Mesenchymal stem cell (in vitro differentiated cells and primary cell): ENCODE data around the gene SLC1A7.

Experiments used
- DNase-seq: peaks from one replicate; pipeline ENCODE4 v3.0.0-alpha.2; 2013
- H2AFZ ChIP-seq: one replicate; pipeline ENCODE4 v1.6.1; 2013; ENCODE audit warnings: low read depth, mild to moderate bottlenecking, control low read depth, inconsistent platforms, low read length, moderate library complexity
- H2AK5ac ChIP-seq: 2 replicates; pipeline ENCODE4 v1.6.1; 2013; ENCODE audit warnings: low read length, moderate library complexity, mild to moderate bottlenecking, inconsistent platforms; ENCODE audit not compliant: severe bottlenecking
- H2BK120ac ChIP-seq: one replicate; pipeline ENCODE4 v1.6.1; 2013; ENCODE audit warnings: low read depth, mild to moderate bottlenecking, inconsistent platforms, low read length, moderate library complexity
- H2BK12ac ChIP-seq, 2 experiments: one replicate each; pipeline ENCODE4 v1.6.1; 2013; ENCODE audit warnings: inconsistent platforms in 2 of 2, low read length in 2 of 2, mild to moderate bottlenecking in 2 of 2, moderate library complexity in 2 of 2, control low read depth in 1 of 2
- H2BK15ac ChIP-seq: one replicate; pipeline ENCODE4 v1.6.1; 2013; ENCODE audit warnings: mild to moderate bottlenecking, low read depth, inconsistent platforms; ENCODE audit not compliant: poor library complexity, severe bottlenecking
- H2BK5ac ChIP-seq: 2 replicates; pipeline ENCODE4 v1.6.1; 2013; ENCODE audit warnings: low read depth, mild to moderate bottlenecking, low read length, control low read depth, inconsistent platforms; ENCODE audit not compliant: poor library complexity, severe bottlenecking
- H3K14ac ChIP-seq, 2 experiments: one replicate each; pipeline ENCODE4 v1.6.1; 2013; ENCODE audit warnings: inconsistent platforms in 2 of 2, low read length in 2 of 2, control low read depth in 1 of 2, mild to moderate bottlenecking in 1 of 2, moderate library complexity in 1 of 2
- H3K18ac ChIP-seq, 2 experiments: one replicate each; pipeline ENCODE4 v1.6.1; 2013; ENCODE audit warnings: inconsistent platforms in 2 of 2, low read length in 2 of 2, control low read depth in 1 of 2, low read depth in 1 of 2, mild to moderate bottlenecking in 1 of 2
- H3K23ac ChIP-seq, 2 experiments: one replicate each; pipeline ENCODE4 v1.6.1; 2013; ENCODE audit warnings: inconsistent platforms in 2 of 2, low read length in 2 of 2, mild to moderate bottlenecking in 2 of 2, moderate library complexity in 2 of 2, control low read depth in 1 of 2
- H3K27ac ChIP-seq: 2 replicates; pipeline ENCODE4 v1.5.1; 2013; ENCODE audit warnings: mild to moderate bottlenecking, moderate library complexity, low read length, control low read depth, inconsistent platforms; ENCODE audit not compliant: poor library complexity, severe bottlenecking
- H3K27me3 ChIP-seq, 2 experiments: 2 replicates each; pipeline versions ENCODE4 v1.6.1 to v1.7.0; 2013; ENCODE audit warnings: low read length in 2 of 2, mild to moderate bottlenecking in 2 of 2, moderate library complexity in 2 of 2, control low read depth in 1 of 2, inconsistent platforms in 1 of 2; ENCODE audit not compliant: control insufficient read depth in 1 of 2, insufficient read depth in 1 of 2
- H3K36me3 ChIP-seq, 2 experiments: 2 replicates each; pipeline versions ENCODE4 v1.6.1 to v1.7.0; 2013; ENCODE audit warnings: low read length in 2 of 2, control low read depth in 1 of 2, inconsistent platforms in 1 of 2, low read depth in 1 of 2, mild to moderate bottlenecking in 1 of 2; ENCODE audit not compliant: insufficient read depth in 2 of 2, control insufficient read depth in 1 of 2
- H3K4ac ChIP-seq, 2 experiments: one replicate each; pipeline ENCODE4 v1.6.1; 2013; ENCODE audit warnings: inconsistent platforms in 2 of 2, low read length in 2 of 2, mild to moderate bottlenecking in 2 of 2, moderate library complexity in 2 of 2, control low read depth in 1 of 2, low read depth in 1 of 2
- H3K4me1 ChIP-seq: 2 replicates; pipeline ENCODE4 v1.6.1; 2013; ENCODE audit warnings: low read depth, low read length, control low read depth; ENCODE audit not compliant: control insufficient read depth, insufficient read depth
- H3K4me2 ChIP-seq: 2 replicates; pipeline ENCODE4 v1.6.1; 2013; ENCODE audit warnings: low read length, mild to moderate bottlenecking, inconsistent platforms; ENCODE audit not compliant: poor library complexity, severe bottlenecking
- H3K4me3 ChIP-seq, 2 experiments: 2 replicates each; pipeline versions ENCODE4 v1.5.1 to v1.7.0; 2013; ENCODE audit warnings: low read length in 2 of 2, mild to moderate bottlenecking in 2 of 2, control low read depth in 1 of 2, low read depth in 1 of 2; ENCODE audit not compliant: insufficient read depth in 1 of 2
- H3K79me1 ChIP-seq: replicated peaks from 2 replicates; pipeline ENCODE4 v1.6.1; 2013; ENCODE audit warnings: mild to moderate bottlenecking, control low read depth, low read length, inconsistent platforms; ENCODE audit not compliant: poor library complexity, severe bottlenecking
- H3K9ac ChIP-seq: 2 replicates; pipeline ENCODE4 v1.7.0; 2013; ENCODE audit warnings: mild to moderate bottlenecking, low read length, moderate library complexity
- H3K9me3 ChIP-seq: 2 replicates; pipeline ENCODE4 v1.7.0; 2013; ENCODE audit warnings: mild to moderate bottlenecking, low read length; ENCODE audit not compliant: control insufficient read depth
- H4K8ac ChIP-seq: one replicate; pipeline ENCODE4 v1.6.1; 2013; ENCODE audit warnings: inconsistent platforms, mild to moderate bottlenecking, low read length, moderate library complexity
- H4K91ac ChIP-seq: one replicate; pipeline ENCODE4 v1.6.1; 2013; ENCODE audit warnings: mild to moderate bottlenecking, low read length, inconsistent platforms
- WGBS: methylation state at CpG from one replicate; pipeline ENCODE4 v1.1.7; 2013; ENCODE audit warnings: mixed read lengths; 5-methylcytosine and 5-hydroxymethylcytosine counted together

The SLC1A7 gene

DNA sequence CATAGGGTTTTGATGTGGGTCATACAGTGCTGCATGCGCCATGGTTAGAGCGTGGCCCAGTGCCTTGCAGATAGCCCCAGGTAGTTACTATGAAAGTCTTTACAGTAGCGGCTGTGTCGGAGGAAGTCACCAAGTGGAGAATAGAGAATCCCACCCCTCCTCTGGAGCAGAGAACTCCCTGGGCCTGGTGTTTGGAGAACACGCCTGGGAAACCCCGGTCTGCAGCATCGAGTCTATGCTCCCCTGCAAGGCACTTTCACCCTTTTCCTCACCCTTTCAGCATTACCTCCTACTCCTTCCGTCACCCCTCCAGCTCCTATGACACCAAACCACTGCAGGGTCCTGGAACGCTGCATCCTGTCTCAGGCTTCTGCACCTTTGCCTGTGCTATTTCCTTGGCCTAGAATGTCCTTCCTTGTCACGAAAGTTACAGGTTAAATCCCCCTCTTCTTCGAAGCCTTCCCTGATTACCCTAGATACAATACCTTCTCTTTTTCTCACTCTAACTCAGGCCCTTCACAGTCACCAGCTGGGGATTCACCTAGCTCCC, 2.7 kb upstream of the SLC1A7 start:
- H2AK5ac ChIP-seq: peak overlapping the region; percentile 90
- H3K4me2 ChIP-seq: no peak overlapping the region
- peak overlapping the region; percentile 99 for H3K27ac ChIP-seq
- H2BK120ac ChIP-seq: peak overlapping the region; percentile 21
- peak overlapping the region; percentile 80 for H3K9ac ChIP-seq
- peak overlapping the region; percentile 66 for H2BK5ac ChIP-seq
- H4K8ac ChIP-seq: peak overlapping the region; percentile 68
- peak overlapping the region; percentile 66 for H4K91ac ChIP-seq
- H3K23ac ChIP-seq: no peak overlapping the region
- H3K79me1 ChIP-seq: no peaks in the 10 kb centered on the region
- H3K18ac ChIP-seq: peak overlapping the region; percentile 81 to 86
- peak overlapping the region; percentile 78 for H2BK15ac ChIP-seq
- H3K36me3 ChIP-seq: no peaks in the 10 kb centered on the region
- DNase-seq: no peak
- no peak overlapping the region for H2AFZ ChIP-seq
- H3K4me3 ChIP-seq: no peak overlapping the region
- H3K4ac ChIP-seq: peak overlapping the region; percentile 30 to 62
- no peaks in the 10 kb centered on the region for H3K9me3 ChIP-seq
- H3K14ac ChIP-seq: peak overlapping the region in 1 of 2 experiments; percentile 49
- peaks cover 26% of the 10 kb centered on the region for H3K4me1 ChIP-seq
- 92% methylated on average over 11 of the region's 11 CpGs for WGBS
- H2BK12ac ChIP-seq: peak overlapping the region; percentile 91
- no peaks in the 10 kb centered on the region for H3K27me3 ChIP-seq

DNA sequence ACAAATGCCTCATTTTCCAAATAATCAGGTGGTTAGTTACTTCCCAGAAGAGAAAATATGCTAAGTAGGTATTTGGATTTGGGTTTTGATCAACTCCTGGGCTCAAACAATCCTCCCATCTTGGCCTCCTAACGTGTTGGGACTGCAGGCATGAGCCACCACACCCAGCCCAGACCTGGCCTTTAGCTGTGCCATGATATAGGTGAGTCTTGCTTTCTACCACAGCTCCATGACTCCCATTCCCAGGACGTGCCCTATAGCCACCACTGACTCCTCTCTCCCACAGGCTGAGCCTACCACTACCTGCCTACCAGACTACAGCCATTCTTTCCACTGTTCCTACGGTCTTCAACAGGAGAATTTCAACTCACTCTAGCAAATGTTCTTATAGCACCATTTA, 1.8 kb upstream of the SLC1A7 start:
- Histone ChIP-seq H3K23ac (no peak overlapping the region), H3K36me3 (no peaks in the 10 kb centered on the region), H3K27ac (no peak overlapping the region), H4K8ac (no peak overlapping the region), H3K4me1 (peaks cover 26% of the 10 kb centered on the region), H3K27me3 (no peaks in the 10 kb centered on the region), H2AFZ (no peak overlapping the region), H3K79me1 (no peaks in the 10 kb centered on the region), H3K4me3 (no peak overlapping the region), H2BK5ac (no peak overlapping the region), H4K91ac (peak overlapping the region; percentile 74), H2BK120ac (no peak overlapping the region), H2BK12ac (peak overlapping the region; percentile 81 to 85), H3K9ac (no peak overlapping the region), H3K14ac (peak overlapping the region in 1 of 2 experiments; percentile 23), H2BK15ac (no peak overlapping the region), H2AK5ac (peak overlapping the region; percentile 95), H3K4ac (peak overlapping the region; percentile 42 to 49), H3K4me2 (no peak overlapping the region), H3K9me3 (no peaks in the 10 kb centered on the region), H3K18ac (peak overlapping the region in 1 of 2 experiments; percentile 83)
- DNase-seq: no peak
- 84% methylated on average over 3 of the region's 3 CpGs for WGBS

DNA sequence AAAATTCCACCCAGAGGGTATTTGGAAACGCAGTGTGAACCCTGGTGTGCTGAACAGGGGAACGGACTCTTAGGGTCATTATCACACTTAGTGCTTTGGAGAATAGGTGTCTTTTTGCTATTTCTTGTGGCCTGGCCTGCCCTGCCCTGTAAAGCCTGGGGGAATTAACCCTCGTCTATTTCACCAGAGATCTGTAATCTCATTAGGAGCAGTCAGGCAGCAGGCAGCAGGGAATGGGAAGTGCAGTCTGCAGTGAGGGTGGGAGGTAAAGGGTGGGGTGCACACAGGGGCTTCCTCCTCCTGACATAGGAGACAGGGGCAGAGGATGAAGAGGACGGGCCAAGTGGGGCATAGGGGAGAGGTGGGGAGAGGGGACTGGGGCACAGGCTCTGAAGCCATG, 1.1 kb upstream of the SLC1A7 start:
- H3K4me2 ChIP-seq: no peak overlapping the region
- peak overlapping the region; percentile 29 for H2BK15ac ChIP-seq
- peak overlapping the region in 1 of 2 experiments; percentile 37 for H2BK12ac ChIP-seq
- no peaks in the 10 kb centered on the region for H3K79me1 ChIP-seq
- no peak overlapping the region for H3K23ac ChIP-seq
- H4K91ac ChIP-seq: peak overlapping the region; percentile 28
- peak overlapping the region; percentile 100 for H2AK5ac ChIP-seq
- no peak overlapping the region for H3K4me3 ChIP-seq
- peak overlapping the region in 1 of 2 experiments; percentile 37 for H3K18ac ChIP-seq
- no peaks in the 10 kb centered on the region for H3K9me3 ChIP-seq
- H2BK120ac ChIP-seq: no peak overlapping the region
- H2BK5ac ChIP-seq: no peak overlapping the region
- H3K27me3 ChIP-seq: no peaks in the 10 kb centered on the region
- WGBS: 94% methylated on average over 4 of the region's 4 CpGs
- no peak overlapping the region for H3K14ac ChIP-seq
- no peak overlapping the region for H4K8ac ChIP-seq
- H3K4me1 ChIP-seq: peaks cover 26% of the 10 kb centered on the region
- H3K9ac ChIP-seq: no peak overlapping the region
- no peak for DNase-seq
- no peak overlapping the region for H3K4ac ChIP-seq
- H3K27ac ChIP-seq: no peak overlapping the region
- no peak overlapping the region for H2AFZ ChIP-seq
- H3K36me3 ChIP-seq: no peaks in the 10 kb centered on the region

DNA sequence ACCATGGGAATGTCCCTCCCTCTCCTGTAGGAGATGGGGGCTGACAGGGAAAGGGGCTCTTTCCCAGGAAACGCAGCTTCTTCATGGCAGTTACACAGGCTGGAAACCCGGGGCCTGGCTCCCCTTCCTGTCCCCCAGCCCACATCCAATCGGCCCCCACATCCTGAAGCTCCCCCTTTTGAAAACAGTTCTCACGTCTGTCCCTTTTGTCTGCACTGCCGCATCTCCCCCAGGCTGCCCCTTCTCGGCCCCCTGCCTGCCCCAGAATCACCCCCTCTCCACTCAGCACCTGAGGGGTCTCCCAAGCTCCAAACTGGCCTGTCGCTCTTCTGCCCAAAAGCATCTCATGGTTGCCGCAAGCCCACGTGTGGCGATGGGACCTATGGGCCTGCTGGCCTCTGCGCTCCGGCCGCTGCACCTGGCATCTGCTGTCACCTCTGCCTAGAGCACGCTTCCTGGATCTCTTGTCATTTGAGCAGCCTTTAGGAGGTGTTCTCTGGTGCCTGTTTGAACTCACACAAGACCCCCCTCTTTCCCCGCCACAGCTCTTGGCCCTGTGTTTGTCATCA, 867 bp downstream of the SLC1A7 start:
- Histone ChIP-seq H3K27me3 (no peaks in the 10 kb centered on the region), H2BK5ac (no peak overlapping the region), H3K4ac (no peak overlapping the region), H4K8ac (peak overlapping the region; percentile 82), H3K4me2 (no peak overlapping the region), H4K91ac (peak overlapping the region; percentile 84), H3K9ac (no peak overlapping the region), H3K79me1 (no peaks in the 10 kb centered on the region), H3K18ac (peak overlapping the region; percentile 61 to 77), H3K14ac (no peak overlapping the region), H3K4me1 (peaks cover 19% of the 10 kb centered on the region), H2AK5ac (peak overlapping the region; percentile 89), H3K36me3 (no peaks in the 10 kb centered on the region), H2AFZ (no peak overlapping the region), H3K27ac (no peak overlapping the region), H2BK15ac (peak overlapping the region; percentile 36), H3K4me3 (no peak overlapping the region), H2BK120ac (peak overlapping the region; percentile 64), H2BK12ac (peak overlapping the region; percentile 79 to 84), H3K9me3 (peaks cover 9% of the 10 kb centered on the region), H3K23ac (no peak overlapping the region)
- no peak for DNase-seq
- WGBS: 94% methylated on average over 13 of the region's 15 CpGs
